Measurements from ENCODE around the gene PLEKHA4. TPM values are rescaled to one million over a fixed set of nuclear protein-coding genes. Genes with fewer than 3 reads are reported as not detected.
"Not testable (repeated sequence)": the region's sequence is repeated elsewhere in the genome, so short reads cannot be mapped to it uniquely, and the experiment has no call there.

PLEKHA4 gene
- polyA plus RNA-seq, 1 experiment: 7.1 TPM

DNA sequence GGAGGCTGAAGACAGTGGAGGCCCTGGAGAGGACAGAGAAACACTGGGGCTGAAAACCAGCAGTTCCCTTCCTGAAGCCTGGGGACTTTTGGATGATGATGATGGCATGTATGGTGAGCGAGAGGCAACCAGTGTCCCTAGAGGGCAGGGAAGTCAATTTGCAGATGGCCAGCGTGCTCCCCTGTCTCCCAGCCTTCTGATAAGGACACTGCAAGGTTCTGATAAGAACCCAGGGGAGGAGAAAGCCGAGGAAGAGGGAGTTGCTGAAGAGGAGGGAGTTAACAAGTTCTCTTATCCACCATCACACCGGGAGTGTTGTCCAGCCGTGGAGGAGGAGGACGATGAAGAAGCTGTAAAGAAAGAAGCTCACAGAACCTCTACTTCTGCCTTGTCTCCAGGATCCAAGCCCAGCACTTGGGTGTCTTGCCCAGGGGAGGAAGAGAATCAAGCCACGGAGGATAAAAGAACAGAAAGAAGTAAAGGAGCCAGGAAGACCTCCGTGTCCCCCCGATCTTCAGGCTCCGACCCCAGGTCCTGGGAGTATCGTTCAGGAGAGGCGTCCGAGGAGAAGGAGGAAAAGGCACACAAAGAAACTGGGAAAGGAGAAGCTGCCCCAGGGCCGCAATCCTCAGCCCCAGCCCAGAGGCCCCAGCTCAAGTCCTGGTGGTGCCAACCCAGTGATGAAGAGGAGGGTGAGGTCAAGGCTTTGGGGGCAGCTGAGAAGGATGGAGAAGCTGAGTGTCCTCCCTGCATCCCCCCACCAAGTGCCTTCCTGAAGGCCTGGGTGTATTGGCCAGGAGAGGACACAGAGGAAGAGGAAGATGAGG lies 5.3 kb upstream of the PLEKHA4 start:
- ChIA-PET POLR2A (interaction anchor here (0.5 to 4.9 kb wide), 8 partner anchors 16 to 118 kb away, joined by 3 to 83 read pairs (median 4); partner anchors contain the start of gene FTL), CTCF (interaction anchor here (1.1 to 2.7 kb wide), 4 partner anchors 31 to 120 kb away, joined by 3 to 9 read pairs (median 8); partner anchors contain the start of genes GYS1 and RUVBL2)

DNA sequence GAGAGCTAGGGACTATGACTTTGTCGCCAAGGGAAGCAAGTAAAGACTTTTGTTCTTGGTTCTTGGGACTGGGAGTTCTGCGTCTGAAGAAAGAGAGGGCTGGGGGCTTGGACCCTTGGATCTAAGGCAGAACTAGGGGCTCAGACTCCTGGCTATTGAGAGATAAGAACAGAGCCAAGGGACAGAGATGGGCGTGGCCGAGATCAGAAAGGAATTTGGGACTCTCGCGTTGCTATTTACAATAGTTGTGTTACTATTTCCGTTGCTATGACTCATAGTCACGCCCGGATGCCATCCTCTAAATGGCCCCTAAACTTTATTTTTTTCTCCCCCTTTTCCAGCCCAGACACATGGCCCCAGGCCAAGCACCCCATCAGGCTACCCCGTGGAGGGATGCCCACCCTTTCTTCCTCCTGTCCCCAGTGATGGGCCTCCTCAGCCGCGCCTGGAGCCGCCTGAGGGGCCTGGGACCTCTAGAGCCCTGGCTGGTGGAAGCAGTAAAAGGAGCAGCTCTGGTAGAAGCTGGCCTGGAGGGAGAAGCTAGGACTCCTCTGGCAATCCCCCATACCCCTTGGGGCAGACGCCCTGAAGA lies 4.6 kb upstream of the PLEKHA4 start:
- peak overlapping the region; percentile 99 for H3K4me3 ChIP-seq (ENCODE audit: low read depth, low read length)
- peaks cover 4% of the 10 kb centered on the region; the same call in 1 of the 2 replicates for H3K9me3 ChIP-seq (ENCODE audit: control insufficient read depth, insufficient read depth, low read length)
- ChIA-PET CTCF (interaction anchor here (1.1 to 2.6 kb wide), 3 partner anchors 85 to 121 kb away, joined by 3 to 9 read pairs (median 8); partner anchors contain the start of genes GYS1 and RUVBL2), POLR2A (interaction anchor here (0.5 to 4.9 kb wide), 13 partner anchors 15 to 806 kb away, joined by 3 to 83 read pairs (median 5); partner anchors contain the start of genes FTL, GYS1, NUCB1 and RUVBL2)
- TF ChIP-seq, protein P1, sequence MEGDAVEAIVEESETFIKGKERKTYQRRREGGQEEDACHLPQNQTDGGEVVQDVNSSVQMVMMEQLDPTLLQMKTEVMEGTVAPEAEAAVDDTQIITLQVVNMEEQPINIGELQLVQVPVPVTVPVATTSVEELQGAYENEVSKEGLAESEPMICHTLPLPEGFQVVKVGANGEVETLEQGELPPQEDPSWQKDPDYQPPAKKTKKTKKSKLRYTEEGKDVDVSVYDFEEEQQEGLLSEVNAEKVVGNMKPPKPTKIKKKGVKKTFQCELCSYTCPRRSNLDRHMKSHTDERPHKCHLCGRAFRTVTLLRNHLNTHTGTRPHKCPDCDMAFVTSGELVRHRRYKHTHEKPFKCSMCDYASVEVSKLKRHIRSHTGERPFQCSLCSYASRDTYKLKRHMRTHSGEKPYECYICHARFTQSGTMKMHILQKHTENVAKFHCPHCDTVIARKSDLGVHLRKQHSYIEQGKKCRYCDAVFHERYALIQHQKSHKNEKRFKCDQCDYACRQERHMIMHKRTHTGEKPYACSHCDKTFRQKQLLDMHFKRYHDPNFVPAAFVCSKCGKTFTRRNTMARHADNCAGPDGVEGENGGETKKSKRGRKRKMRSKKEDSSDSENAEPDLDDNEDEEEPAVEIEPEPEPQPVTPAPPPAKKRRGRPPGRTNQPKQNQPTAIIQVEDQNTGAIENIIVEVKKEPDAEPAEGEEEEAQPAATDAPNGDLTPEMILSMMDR (IDR thresholded peaks at IDR 0.05; ENCODE audit: low read depth, low read length): no peak
- H3K27ac ChIP-seq (ENCODE audit: low read depth, low read length): peak overlapping the region; percentile 100
- DNase-seq (ENCODE audit: low read depth, low spot score): peak; percentile 89
- H3K27me3 ChIP-seq (ENCODE audit: control insufficient read depth, insufficient read depth, low read length): no peaks in the 10 kb centered on the region

More for the DNA sequence above, 5.3 kb upstream of the PLEKHA4 start:
- no peak for DNase-seq (ENCODE audit: low read depth, low spot score)
- Histone ChIP-seq H3K27me3 (ENCODE audit: control insufficient read depth, insufficient read depth, low read length) (no peaks in the 10 kb centered on the region), H3K9me3 (ENCODE audit: control insufficient read depth, insufficient read depth, low read length) (peaks cover 4% of the 10 kb centered on the region; the same call in 1 of the 2 replicates), H3K27ac (ENCODE audit: low read depth, low read length) (peak overlapping the region; percentile 100), H3K4me3 (ENCODE audit: low read depth, low read length) (peak overlapping the region; percentile 99)
- TF ChIP-seq, protein P1 (IDR thresholded peaks at IDR 0.05; ENCODE audit: low read depth, low read length): no peak

DNA sequence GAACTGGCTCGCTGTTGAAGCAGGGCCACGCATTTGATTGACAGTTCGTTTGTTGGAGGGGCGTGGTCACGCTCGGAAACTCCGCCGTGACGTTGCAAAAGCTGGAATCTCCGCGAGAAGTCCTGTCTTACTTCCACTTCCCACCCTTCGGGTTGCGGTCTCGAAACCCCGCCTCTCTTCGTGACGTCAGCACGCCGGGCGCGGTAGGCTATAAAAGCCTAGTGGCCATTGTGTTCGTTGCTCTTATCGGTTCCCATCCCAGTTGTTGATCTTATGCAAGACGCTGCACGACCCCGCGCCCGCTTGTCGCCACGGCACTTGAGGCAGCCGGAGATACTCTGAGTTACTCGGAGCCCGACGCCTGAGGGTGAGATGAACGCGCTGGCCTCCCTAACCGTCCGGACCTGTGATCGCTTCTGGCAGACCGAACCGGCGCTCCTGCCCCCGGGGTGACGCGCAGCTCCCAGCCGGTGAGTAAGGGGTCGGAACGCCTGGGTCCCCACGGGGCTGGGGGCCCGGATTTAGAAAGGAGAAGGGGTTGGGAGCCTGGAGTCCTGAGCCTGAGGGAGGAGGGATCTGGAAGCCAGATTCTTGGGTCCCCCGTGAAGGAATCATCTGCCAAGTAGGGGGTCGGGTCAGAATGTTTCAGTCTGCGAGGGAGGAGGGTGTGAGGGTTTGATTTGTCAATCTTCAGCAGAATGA lies 3.9 kb upstream of the PLEKHA4 start, which contains the start of gene PPP1R15A:
PPP1R15A (plus strand) TSS at position 240 of the 702 bp plus-strand sequence. CDS start 813 bp downstream, outside the sequence.
- ChIA-PET POLR2A (interaction anchor here (0.6 to 4.9 kb wide), 35 partner anchors 8 to 807 kb away, joined by 3 to 83 read pairs (median 4); partner anchors contain the start of genes BCAT2, FTL, GYS1 and NUCB1), CTCF (interaction anchor here (1.0 to 1.1 kb wide), 2 partner anchors 84 to 85 kb away, joined by 3 to 4 read pairs; no protein-coding TSS in a partner anchor)
- TF ChIP-seq, protein P1 (IDR thresholded peaks at IDR 0.05; ENCODE audit: low read depth, low read length): no peak
- Histone ChIP-seq H3K27me3 (ENCODE audit: control insufficient read depth, insufficient read depth, low read length) (no peaks in the 10 kb centered on the region), H3K9me3 (ENCODE audit: control insufficient read depth, insufficient read depth, low read length) (peaks cover 4% of the 10 kb centered on the region; the same call in 1 of the 2 replicates), H3K27ac (ENCODE audit: low read depth, low read length) (peak within 1 kb of the TSS; percentile 100), H3K4me3 (ENCODE audit: low read depth, low read length) (peak within 1 kb of the TSS; percentile 99)
- DNase-seq (ENCODE audit: low read depth, low spot score): peak; percentile 96

DNA sequence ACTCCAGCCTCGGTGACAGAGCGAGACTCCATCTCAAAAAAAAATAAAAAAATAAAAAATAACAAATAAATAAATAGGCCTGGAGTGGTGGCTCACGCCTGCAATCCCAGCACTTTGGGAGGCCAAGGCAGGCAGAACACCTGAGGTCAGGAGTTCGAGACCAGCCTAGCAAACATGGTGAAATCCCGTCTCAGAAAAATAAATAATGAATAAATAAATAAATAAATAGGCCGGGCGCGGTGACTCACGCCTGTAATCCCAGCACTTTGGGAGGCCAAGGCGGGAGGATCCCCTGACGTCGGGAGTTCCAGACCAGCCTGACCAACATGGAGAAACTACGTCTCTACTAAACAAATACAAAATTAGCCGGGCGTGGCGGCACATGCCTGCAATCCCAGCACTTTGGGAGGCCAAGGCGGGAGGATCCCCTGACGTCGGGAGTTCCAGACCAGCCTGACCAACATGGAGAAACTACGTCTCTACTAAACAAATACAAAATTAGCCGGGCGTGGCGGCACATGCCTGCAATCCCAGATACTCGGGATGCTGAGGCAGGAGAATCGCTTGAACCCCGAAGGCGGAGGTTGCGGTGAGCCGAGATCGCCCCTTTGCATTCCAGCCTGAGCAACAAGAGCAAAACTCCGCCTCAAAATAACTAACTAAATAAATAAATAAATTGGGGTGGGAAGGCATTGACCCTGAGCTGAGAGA lies 3.2 kb upstream of the PLEKHA4 start:
- CTCF ChIA-PET: interaction anchor here (1.0 kb wide), 1 partner anchor 84 kb away, joined by 4 read pairs; no protein-coding TSS in a partner anchor
- H3K4me3 ChIP-seq (ENCODE audit: low read depth, low read length); H3K9me3 ChIP-seq (ENCODE audit: control insufficient read depth, insufficient read depth, low read length); H3K27me3 ChIP-seq (ENCODE audit: control insufficient read depth, insufficient read depth, low read length); DNase-seq (ENCODE audit: low read depth, low spot score); H3K27ac ChIP-seq (ENCODE audit: low read depth, low read length): not testable (repeated sequence)
- POLR2A ChIA-PET: interaction anchor here (0.6 to 4.9 kb wide), 31 partner anchors 9 to 287 kb away, joined by 3 to 83 read pairs (median 4); partner anchors contain the start of genes BCAT2, FTL, GYS1 and NUCB1
